NCI-H446 (cell line): Measurements from ENCODE around the gene FAM124A.

Experiments used
- DNase-seq, 2 experiments: peaks; one replicate each; lab custom pipeline; 2025; lab: John Stamatoyannopoulos, UW

Gene FAM124A

DNA sequence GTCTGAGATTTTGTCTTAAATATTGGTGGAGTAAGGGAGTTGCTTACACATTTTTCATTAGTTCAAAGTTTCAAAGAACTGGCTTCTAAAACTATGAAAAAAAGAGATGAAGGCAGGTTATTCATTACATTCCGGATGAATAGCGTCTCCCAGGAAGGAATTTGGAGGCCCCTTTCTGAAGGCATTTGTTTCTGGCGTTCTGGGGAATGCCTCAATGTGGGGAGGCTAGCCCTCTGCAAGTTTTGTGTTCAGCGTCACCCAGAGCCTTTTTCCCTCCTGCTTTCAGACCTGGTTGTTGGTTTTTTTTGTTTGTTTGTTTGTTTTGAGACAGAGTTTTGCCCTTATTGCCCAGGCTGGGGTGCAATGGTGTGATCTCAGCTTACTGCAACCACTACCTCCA is 21.0 kb downstream of the FAM124A start:
- DNase-seq = no peak

- DNase-seq = peak; percentile 23 to 52
These were observed 21.6 kb downstream of the FAM124A start for GRCh38 chr13:51243832-51244231.

- DNase-seq = no peak
These were observed 22.6 kb downstream of the FAM124A start for GRCh38 chr13:51244637-51245405.

GRCh38 chr13:51245583-51245982 is 23.4 kb downstream of the FAM124A start:
- no peak for DNase-seq

DNA sequence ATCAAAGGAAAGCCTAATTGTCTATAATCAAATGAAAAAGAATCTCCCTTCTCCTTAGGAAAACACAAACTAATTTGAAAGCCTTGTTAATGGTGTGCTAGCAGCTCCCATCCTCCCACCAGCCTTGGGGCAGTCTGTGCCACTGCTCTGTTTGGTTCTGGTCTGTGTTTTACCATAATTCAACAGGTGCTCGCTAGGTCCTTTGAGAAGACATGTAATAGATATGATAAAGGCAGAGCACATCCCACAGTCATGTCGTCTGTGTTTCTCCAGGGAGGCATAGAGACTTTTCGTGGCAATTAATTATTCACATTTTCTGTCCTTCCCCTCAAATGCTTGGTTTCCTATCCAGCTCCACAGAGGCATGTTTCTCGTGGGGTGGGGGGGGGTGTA is 23.8 kb downstream of the FAM124A start:
- DNase-seq = no peak

- DNase-seq = peak; percentile 13 to 39
These were observed 24.4 kb downstream of the FAM124A start for GRCh38 chr13:51246418-51247277.

GRCh38 chr13:51249255-51249654 is 27.1 kb downstream of the FAM124A start:
- no peak for DNase-seq

DNA sequence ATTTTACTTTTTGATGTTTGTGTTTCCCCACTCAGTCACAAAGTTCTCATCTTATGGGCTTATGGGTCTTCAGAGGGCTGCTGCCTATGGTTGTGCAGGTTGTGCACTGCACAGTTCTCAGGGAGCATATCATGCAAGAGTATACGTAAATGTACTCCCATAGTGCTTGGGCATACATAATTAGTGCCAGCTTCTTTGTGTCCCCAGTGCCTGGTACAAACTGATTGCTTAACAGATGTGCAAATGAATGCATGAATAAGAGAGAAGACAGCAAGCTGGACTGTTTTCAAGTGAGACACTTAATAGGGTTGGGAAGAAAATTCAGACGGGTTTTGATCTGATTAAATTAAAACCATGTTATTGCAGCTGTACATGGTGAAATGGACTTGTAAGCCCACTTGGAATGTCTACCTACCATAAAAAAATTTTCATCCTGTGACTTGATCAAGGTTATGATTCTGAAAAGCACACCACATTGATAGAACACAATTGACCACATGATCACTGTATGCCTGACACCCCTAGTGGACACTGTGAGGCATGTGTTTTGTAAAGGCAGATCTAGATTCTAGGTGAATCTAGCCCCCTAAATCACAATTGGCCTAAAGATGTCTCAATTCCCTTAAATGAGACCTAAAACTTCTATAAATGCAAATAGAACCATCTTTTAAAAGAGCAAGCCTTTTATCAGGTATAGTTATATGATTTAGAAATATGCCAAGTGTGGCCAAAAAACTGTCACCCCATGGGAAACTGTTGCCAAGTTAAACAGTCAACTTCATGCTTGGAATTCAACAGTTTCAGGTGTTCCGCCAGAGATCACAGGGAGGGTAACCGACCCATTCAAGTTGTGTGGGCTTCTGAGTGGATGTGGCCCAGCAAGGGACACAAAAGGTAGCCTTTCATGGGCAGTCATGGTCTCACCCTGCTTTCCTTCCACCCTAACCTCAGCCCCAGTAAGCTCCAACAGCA is 27.9 kb downstream of the FAM124A start:
- DNase-seq = no peak

DNA sequence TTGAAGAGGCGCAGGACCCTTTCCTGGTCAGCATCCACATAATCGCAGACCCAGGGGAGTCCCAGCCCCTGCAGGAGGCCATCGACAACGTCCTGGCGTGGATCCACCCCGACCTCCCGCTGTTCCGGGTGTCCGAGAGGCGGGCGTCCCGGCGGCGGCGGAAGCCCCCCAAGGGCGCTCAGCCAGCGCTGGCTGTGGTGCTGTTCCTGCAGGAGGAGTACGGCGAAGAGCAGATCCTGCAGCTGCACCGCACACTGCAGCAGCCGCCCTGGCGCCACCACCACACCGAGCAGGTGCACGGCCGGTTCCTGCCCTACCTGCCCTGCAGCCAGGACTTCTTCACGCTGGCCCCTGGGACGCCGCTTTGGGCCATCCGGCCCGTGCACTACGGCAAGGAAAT is 29.3 kb downstream of the FAM124A start:
- no peak for DNase-seq

GRCh38 chr13:51252954-51253532 is 30.8 kb downstream of the FAM124A start:
- no peak for DNase-seq

DNA sequence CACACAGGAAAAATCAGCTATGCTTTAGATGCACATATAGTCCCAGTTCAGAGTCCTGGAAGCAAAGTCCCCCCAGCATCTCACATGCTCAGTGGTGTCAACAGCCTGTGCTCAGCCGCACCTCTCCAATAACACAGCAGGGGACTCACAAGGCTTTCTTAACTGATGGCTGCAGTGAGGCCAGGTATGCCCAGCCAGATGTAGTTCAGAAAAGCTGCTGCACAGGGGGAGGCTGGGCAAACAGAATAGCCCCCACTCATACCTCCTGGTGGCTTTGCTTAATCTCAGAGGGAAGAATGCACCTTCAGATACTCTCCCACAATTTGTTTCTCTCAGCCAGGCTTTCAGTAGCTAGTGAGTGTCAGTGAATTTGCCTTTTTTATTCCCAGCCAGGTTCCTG is 33.4 kb downstream of the FAM124A start:
- DNase-seq = no peak

GRCh38 chr13:51257187-51257586 is 35.0 kb downstream of the FAM124A start:
- DNase-seq = no peak

- no peak for DNase-seq
These were observed 36.7 kb downstream of the FAM124A start for GRCh38 chr13:51258612-51259548.

GRCh38 chr13:51260154-51260553 is 38.0 kb downstream of the FAM124A start:
- DNase-seq = no peak

DNA sequence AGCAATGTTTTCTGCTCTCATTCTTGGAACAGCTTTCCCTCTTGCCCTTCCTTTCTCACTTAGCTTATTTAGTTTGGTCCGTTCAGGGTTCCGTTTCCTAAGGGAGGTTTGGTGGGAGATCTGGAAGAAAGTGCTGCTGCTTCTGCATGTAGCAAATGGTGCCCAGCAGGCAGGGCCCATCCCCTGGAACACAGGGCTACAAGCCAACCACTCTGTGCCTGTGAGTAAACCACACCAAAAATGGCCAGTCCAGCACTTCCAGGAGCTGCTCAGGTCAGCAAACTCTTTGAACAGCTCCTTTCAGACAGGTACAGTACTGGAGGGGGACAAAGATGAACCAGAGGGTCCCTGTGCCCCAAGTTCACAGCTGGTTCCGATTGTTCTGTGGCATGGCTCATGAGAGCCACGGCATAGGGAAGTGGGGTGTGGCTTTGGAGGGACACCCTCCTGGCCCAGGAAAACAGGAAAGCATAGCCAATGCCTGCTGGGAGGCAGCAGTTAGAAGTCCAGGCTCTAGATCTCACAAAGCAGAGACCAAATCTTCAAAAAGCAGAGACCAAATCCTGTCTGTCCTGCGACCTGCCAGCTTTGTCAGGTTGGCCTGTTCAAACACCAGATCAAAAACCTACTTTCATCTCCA is 39.5 kb downstream of the FAM124A start:
- DNase-seq = no peak

- no peak for DNase-seq
These were observed 40.5 kb downstream of the FAM124A start for GRCh38 chr13:51262501-51263211.

- no peak for DNase-seq
These were observed 44.4 kb downstream of the FAM124A start for GRCh38 chr13:51266642-51267041.

GRCh38 chr13:51267622-51268021 is 45.4 kb downstream of the FAM124A start:
- no peak for DNase-seq

- no peak for DNase-seq
These were observed 46.8 kb downstream of the FAM124A start for GRCh38 chr13:51269039-51269438.
